ENCODE measurements around the gene SULT2A1.
"Not testable (repeated sequence)": the region's sequence is repeated elsewhere in the genome, so short reads cannot be mapped to it uniquely, and the experiment has no call there.

SULT2A1 gene

DNA sequence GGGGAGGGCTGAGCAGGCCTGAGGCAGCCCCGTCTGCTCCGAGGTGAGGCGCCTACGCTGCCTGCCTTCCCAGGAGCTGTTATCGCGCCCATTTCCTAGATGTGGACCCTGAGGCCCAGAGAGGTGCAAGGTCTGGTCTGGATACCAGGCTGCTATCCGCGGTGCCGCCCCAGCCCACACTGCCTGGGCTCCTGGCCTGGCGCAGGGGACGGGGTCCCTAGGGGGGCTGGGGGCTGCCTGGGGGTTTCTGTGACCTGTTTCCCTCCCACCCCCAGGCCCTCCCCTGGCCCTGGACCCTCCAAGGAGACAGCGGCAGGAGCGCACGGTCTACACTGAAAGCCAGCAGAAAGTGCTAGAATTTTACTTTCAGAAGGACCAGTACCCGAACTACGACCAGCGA is 26.3 kb downstream of the SULT2A1 start:
- not testable (repeated sequence) for DNase-seq

- not testable (repeated sequence) for DNase-seq
Measured at GRCh38 chr19:47858646-47859285, 27.3 kb downstream of the SULT2A1 start, which contains the start of gene TPRX2. Gene TPRX2 (plus strand): TSS chr19:47859235. CDS start chr19:47859247, 12 bp downstream.

- DNase-seq = not testable (repeated sequence)
Measured at GRCh38 chr19:47858231-47858630, 27.9 kb downstream of the SULT2A1 start.

DNA sequence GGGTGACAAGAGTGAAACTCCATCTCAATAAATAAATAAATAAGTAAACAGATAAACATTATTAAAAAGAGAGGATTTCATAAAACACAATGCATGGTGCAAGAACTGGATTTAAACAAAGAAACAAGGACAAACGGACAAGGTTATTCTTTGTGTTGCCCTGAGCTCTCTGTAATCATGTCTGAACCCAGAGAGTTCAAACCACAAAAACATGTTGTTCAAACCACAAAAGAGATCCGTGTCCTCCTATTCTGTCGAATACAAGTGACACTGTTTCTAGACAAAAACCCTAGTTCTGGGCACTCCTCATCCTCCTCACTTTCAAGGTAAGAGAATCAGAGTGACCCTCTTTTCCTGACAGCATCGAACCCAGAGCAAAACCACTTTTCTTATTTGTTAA is 31.7 kb downstream of the SULT2A1 start:
- no peak for DNase-seq

- no peak for DNase-seq
Measured at GRCh38 chr19:47853003-47853402, 33.1 kb downstream of the SULT2A1 start.

DNA sequence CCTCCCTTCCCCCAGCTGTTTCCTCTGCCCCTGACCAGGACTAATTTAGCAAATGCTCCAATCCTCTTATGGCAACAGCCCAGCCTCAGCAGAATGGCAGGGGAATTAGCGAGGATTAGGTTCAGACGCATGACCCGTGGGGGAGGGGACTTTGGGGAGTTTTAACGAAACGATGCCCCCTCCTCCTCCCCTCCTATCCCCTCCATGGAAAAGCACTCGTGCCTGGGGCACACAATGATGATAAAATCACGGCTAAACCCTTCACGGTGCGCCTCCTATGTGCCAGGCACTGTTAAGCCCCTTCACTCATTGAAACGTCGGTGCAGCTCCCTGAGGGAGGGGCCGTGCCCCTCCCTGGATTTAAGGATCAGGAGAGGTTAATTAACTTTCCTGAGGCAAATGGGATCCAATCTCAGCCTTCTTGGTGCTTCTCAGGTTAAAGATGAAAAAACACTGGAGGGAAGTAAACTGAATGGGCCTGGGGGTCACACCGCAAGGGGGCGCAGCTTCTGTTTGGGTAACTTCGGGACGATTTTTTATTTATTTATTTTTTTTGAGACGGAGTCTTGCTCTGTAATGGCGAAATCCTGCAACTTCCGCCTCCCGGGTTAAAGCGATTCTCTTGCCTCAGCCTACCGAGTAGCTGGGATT is 37.2 kb downstream of the SULT2A1 start:
- no peak for DNase-seq

DNA sequence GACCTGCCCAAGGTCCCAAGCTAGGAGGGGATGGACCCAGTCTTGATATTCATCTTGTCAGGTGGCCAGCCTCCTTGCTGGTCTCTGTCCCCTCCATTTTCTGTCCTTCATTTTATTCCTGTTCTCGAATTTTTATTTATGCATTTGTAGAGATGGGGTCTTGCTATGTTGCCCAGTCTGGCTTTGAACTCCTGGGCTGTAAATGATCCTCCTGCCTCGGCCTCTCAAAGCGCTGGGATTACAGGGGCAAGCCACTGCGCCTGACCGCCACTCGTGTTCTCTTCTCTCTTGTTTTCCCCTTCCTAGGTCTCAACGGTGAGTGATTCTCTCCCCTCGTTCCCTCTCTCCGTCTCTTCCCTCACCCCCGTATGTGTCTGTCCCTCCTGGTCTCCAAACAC is 37.7 kb downstream of the SULT2A1 start:
- DNase-seq = no peak

GRCh38 chr19:47842941-47843340 is 43.2 kb downstream of the SULT2A1 start:
- no peak for DNase-seq

GRCh38 chr19:47839913-47840312 is 46.2 kb downstream of the SULT2A1 start:
- DNase-seq = no peak

DNA sequence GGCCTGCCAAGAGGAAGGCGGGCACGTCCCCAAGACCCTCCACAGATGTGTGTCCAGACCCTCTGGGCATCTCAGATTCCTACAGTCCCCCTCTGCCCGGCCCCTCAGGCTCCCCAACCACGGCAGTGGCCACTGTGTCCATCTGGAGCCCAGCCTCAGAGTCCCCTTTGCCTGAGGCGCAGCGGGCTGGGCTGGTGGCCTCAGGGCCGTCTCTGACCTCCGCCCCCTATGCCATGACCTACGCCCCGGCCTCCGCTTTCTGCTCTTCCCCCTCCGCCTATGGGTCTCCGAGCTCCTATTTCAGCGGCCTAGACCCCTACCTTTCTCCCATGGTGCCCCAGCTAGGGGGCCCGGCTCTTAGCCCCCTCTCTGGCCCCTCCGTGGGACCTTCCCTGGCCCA is 46.7 kb downstream of the SULT2A1 start:
- no peak for DNase-seq

DNA sequence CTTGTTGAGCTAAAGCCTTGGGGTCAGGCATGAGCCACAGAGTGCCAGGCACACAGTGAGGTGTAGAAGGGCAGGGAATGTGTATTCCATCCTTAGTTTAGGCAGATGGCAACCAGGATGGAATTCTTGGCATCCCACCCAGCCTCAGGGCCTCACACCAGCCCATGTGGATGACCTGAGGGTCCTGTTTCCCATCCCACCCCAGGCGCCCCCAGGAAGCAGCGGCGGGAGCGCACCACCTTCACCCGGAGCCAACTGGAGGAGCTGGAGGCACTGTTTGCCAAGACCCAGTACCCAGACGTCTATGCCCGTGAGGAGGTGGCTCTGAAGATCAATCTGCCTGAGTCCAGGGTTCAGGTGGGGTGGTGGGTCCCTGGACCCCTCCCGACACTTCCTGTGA is 50.1 kb downstream of the SULT2A1 start:
- no peak for DNase-seq

- DNase-seq = no peak
Measured at GRCh38 chr19:47832723-47833122, 53.4 kb downstream of the SULT2A1 start.

- DNase-seq = no peak
Measured at GRCh38 chr19:47826800-47827199, 59.3 kb downstream of the SULT2A1 start.

- DNase-seq = no peak
Measured at GRCh38 chr19:47824396-47824795, 61.7 kb downstream of the SULT2A1 start.

- DNase-seq = no peak
Measured at GRCh38 chr19:47821460-47822020, 64.6 kb downstream of the SULT2A1 start, which contains the start of gene CRX. Gene CRX (plus strand): TSS chr19:47821937. CDS start chr19:47834444, 12,507 bp downstream.
